ENCODE data around the gene LSM14A.

- TF ChIP-seq ZNF121 (tag by site-specific recombination; IDR thresholded peaks at IDR 0.05) = no peak
- TF ChIP-seq REST (tag by site-specific recombination; IDR thresholded peaks at IDR 0.05) = no peak
- no peak for TF ChIP-seq ZNF555 (tag by site-specific recombination; conservative IDR thresholded peaks at IDR 0.05)
- TF ChIP-seq CTCF (tag by site-specific recombination; IDR thresholded peaks at IDR 0.05) = no peak
- TF ChIP-seq ZNF600 (tag by site-specific recombination; IDR thresholded peaks at IDR 0.05) = no peak
- no peak for TF ChIP-seq ZNF146 (tag by site-specific recombination; IDR thresholded peaks at IDR 0.05)
- TF ChIP-seq ZSCAN30 (tag by site-specific recombination; IDR thresholded peaks at IDR 0.05) = no peak
- TF ChIP-seq ZNF23 (tag by site-specific recombination; IDR thresholded peaks at IDR 0.05; ENCODE audit: borderline replicate concordance) = no peak
- TF ChIP-seq ZFP69B (tag by site-specific recombination; IDR thresholded peaks at IDR 0.05) = no peak
- no peak for TF ChIP-seq ZBTB21 (tag by site-specific recombination; IDR thresholded peaks at IDR 0.05)
These were observed 96.8 kb downstream of the LSM14A start for GRCh38 chr19:34269081-34269480.
